GM21528 (cell line): ENCODE measurements around the gene PGA4.

ENCODE experiments used
- ATAC-seq: cut with Tn5 transposase; IDR thresholded peaks from one replicate; pipeline ENCODE4 v1.9.1; 2021; ENCODE audit warnings: mild to moderate bottlenecking, moderate library complexity; ENCODE audit not compliant: unreplicated experiment, low FRiP score

PGA4 gene

DNA sequence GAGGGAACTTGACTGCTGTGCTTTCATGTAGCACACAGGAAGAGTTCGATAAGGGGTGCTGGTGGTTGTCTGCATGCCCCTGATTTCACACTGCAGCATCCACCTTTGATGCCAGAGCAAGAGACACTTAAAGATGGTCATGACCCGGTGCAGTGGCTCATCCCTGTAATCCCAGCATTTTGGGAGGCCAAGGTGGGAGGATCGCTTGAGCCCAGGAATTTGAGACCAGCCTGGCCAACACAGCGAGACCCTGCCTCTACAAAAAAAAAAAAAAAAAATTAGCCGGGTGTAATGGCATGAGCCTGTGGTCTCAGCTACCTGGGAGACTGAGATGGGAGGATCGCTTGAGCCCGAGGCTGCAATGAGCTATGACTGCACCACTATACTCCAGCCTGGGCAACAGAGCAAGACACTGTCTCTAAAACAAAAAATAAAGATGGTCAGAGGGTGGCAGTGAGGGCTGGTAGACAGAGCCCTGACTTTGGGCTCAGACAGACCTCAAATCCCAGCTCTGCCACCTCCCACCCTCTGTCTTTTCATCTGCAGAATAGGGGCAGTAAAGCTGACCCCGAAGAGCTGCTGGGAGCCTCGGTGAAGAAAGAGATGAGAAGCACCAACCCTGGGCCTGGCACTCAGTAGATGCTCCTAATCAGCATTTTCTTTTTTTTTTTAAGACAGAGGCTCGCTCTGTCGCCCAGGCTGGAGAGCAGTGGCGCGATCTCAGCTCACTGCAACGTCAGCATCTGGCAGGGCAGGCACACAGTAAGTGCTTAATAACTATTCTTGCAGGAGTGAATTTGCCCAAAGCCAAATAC is 55.2 kb downstream of the PGA4 start:
- no peak for ATAC-seq

DNA sequence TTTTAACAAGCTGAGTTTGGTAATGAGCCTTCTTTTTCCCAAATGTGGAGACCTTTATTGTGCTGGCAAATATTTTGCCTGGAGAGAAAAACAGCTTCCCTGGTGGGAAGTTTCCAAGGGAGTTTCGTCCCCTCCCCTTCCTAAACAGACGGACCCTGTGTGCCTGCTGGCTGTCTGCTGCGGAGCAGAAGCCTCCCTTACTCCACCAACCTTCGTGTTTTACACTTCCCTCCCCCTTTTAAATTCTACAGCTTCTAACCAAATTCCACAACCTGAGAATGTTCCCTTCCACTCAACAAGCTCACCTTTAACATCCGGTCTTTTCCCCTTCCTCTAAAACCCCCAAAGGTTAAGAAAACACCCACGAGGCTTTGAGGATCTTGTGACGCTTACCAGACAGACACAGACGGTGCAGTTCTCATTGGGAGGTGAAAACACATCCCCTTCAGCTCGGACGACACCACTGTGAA is 55.9 kb downstream of the PGA4 start:
- ATAC-seq = no peak

DNA sequence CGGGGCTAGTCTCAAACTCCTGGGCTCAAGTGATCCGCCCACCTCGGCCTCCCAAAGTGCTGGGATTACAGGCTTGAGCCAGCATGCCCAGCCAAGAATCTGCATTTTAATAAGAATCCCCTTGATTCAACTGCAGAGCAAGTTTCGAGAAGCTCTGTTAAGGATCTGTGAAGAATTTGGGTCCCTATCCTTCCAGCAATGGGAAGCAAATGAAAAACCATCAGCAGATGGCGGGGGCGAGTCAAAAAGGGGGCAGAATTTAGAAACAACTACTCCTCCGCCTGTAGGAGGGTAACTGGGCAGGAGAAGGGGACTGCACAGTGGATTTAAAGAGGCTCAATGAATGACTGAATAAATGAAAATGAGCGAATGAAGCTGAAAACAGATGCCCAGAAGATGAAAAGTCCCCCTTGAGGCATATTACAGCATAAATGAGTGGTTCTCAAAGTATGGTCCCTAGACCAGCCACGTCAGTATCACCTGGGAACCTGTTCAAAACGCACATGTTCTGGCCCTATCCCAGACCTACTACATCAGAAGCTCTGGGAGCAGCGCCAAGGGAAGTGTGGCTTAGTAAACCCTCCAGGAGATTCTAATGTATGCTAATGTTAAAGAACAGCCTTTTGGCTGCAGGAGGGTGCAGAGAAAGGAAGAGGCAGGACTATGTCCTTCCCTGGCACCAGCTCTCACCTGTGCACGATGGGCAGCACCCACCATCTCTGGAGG is 58.0 kb downstream of the PGA4 start:
- ATAC-seq = no peak

DNA sequence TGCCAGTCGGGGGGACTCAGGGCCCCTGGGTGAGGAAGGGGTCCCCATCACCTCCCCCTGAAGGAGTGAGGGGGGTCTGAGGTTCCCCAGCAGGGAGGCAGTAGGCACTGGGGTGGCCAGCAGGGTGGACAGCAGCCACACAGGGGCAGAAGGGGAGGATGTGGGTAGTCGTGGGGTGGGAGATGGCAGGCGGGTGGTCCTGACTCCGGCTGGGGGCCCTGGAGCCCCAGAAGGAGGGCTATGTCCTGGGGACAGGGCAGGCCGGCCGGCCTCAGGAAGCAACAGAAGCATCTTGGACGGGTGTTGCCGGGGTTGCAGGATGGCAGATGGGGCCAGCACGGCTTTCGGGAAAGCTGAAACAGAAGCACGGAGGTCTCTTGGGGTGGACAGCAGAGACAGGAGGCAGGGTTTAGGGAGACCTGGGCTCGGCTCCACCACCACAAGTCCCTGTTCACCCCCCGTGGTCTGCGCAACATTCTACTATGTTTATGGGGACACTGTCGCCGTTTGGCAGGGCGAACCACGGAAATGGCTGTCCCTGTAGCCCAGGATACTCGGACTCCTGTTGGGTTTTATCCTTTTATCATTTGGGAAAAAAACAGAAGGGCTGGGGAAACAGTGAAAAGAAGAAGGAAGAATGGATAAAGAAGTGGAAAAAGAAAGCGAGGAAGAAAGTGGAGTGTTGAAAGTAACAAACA is 58.9 kb downstream of the PGA4 start:
- ATAC-seq = no peak
